ENCODE results near the gene MIA.
"Not testable (repeated sequence)": the region's sequence is repeated elsewhere in the genome, so short reads cannot be mapped to it uniquely, and the experiment has no call there.

Gene MIA

GRCh38 chr19:40780582-40780981 is 5.3 kb downstream of the MIA start:
- DNase-seq (ENCODE audit: low read depth): no peak

DNA sequence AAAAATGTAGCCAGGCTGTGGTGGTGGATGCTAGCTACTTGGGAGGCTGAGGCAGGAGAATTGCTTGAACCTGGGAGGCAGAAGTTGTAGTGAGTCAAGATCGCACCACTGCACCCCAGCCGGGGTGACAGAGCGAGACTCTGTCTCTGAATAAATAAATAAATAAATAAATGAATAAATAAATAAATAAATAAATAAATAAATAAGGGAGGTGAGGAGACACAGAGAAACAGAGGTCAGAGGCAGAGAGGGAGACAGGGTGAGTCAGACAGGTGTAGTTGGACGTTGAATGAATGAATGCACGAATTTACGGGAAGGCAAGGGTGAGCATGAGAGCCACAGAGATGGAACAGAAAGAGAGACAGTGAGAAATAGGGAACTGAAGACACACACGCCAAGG is 5.8 kb downstream of the MIA start:
- no peak for DNase-seq (ENCODE audit: low read depth)

GRCh38 chr19:40783711-40784110 is 8.4 kb downstream of the MIA start:
- no peak for DNase-seq (ENCODE audit: low read depth)

DNA sequence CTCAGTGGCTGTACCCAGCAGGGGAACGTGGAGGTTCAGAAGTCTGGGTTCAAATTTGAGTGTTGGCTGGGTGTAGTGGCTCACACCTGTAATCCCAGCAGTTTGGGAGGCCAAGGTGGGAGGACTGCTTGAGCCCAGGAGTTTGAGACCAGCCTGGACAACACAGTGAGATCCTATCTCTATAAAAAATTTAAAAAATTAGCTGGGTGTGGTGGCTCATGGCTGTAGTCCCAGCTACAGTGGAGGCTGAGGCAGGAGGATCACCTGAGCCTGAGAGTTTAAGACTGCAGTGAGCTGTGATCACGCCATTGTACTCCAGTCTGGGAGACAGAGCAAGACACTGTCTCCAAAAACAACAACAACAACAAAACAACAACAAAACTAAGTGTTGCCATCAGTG is 8.8 kb downstream of the MIA start:
- not testable (repeated sequence) for DNase-seq (ENCODE audit: low read depth)

GRCh38 chr19:40785526-40785925 is 10.2 kb downstream of the MIA start:
- DNase-seq (ENCODE audit: low read depth): no peak

- DNase-seq (ENCODE audit: low read depth): no peak
These were observed 11.0 kb downstream of the MIA start for GRCh38 chr19:40786060-40787037.

GRCh38 chr19:40791349-40791748 is 16.0 kb downstream of the MIA start:
- no peak for DNase-seq (ENCODE audit: low read depth)

DNA sequence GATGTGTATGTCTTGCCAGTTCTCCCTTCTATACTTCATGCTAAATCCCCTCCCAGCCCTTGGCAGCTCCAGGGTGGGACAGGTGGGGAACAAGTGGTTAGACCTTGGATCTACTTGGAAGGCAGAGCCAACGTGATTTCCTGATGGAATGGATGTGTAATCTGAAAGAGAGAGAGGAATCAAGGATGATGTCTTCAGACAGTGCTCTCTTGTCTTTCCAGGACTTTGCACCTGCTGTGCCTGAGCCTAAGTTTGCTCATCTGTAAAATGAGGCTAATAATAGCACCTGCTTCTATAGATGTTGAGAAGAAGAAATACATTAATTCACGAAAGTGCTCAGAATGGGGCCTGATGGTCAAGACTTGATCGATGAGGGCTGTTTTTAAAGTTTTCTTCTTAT is 16.7 kb downstream of the MIA start:
- no peak for DNase-seq (ENCODE audit: low read depth)

DNA sequence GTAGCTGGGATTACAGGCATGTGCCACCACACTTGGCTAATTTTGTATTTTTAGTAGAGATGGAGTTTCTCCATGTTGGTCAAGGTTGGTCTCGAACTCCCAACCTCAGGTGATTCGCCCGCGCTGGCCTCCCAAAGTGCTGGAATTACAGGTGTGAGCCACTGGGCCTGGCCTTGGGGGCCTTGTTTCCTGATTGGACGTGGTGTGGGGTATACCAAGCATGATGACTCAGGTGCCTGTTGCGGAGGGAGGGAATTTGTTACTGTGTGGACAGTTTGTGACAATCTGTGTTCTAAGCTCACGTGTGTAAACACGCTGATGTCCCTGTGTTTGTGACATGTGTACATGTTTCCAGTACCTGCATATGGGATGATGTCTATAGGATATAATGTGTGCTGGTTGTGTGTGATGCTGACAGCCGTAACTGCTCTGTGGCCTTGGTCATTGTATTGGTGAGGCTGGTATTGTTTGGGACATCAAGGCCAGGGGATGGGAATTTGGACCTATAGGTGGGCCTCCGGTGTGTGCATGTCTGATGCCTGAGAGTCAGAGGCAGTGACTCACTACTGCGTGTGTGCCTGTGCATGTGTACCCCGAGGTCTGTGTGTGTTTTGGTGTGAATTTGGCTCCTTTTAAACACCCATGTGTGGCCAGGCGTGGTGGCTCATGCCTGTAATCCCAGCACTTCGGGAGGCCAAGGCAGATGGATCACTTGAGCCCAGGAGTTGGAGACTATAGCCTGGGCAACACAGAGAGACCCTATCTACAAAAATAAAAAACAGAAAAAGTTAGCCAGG is 22.0 kb downstream of the MIA start:
- no peak for DNase-seq (ENCODE audit: low read depth)

DNA sequence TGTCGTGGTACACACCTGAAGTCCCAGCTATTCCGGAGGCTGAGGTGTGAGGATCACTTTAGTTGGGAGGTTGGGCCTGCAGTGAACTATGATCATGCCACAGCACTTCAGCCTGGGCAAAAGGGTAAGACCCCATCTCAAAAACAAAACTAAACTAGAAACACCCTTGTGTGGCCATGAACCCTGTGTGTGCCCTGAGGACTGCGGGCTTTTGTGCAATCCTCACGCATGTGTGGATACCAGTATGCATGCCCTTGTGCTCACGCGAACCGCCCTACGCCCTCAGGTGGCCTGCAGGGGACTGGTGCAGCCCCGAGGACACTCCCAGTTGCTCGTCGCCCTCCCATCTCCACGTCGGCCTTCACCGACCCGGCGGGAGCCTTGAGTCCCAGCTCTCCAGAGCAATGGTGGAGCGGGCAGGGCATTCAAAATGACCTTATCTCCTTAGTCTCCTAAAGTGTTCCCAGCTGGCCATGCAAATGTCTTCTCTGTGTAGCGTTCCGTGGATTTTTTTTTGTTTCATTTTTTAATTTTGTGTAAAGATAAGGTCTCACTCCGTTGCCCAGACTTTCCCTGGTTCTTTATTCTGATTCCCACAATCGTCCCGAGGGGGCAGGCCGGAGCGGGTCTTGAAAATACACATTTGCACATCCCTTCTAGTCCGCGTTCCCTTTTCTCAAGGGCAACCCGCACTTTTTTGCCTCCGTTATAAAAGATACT is 22.8 kb downstream of the MIA start:
- peak; percentile 55 for DNase-seq (ENCODE audit: low read depth)

DNA sequence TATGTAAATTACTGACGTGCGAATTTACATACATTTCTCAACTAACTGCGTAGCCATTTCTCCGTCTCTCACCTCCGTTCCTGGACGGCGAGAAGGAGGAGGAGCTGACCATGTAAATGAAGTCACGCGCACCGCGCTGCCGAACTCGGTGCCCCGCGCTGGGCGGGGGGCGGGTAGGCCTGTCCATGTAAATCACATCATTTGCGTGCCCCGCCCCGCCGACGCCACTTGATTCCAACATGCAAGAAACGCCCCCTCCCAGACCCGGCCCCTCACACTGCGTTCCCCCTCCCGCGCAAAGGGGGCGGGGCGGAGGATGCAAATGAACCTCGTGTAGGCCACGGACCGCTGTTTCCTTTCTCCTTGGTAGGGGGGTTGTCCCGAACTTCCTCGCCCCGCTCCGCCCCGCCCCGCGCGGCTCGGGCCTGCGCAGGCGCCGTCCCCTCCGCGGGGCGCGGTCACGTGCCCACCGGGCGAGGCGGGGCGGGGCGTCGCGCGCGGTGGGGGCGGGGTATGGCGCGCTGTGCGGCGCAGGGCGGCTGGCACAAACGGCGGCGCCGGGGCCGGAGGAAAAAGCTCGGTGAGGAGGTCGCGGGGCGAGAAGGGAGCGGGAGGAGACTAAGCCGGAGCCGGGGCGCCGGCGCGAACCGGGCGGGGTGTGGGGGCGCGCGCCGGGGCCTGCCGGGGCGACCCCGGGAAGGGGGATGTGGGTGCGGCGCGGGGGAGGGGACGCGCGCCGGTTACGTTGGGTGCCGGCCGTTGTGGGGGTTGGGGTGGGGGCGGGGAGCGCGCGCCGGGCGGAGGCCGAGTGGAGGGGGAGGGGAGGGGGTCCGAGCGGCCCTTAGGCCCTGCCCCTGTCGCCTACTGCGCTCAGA is 23.6 kb downstream of the MIA start, which contains the start of gene EGLN2:
Gene EGLN2, plus strand, starts transcription at position 509 of the 875 bp plus-strand sequence. CDS start 1,382 bp downstream, outside the sequence.
- DNase-seq (ENCODE audit: low read depth): peak; percentile 100

DNA sequence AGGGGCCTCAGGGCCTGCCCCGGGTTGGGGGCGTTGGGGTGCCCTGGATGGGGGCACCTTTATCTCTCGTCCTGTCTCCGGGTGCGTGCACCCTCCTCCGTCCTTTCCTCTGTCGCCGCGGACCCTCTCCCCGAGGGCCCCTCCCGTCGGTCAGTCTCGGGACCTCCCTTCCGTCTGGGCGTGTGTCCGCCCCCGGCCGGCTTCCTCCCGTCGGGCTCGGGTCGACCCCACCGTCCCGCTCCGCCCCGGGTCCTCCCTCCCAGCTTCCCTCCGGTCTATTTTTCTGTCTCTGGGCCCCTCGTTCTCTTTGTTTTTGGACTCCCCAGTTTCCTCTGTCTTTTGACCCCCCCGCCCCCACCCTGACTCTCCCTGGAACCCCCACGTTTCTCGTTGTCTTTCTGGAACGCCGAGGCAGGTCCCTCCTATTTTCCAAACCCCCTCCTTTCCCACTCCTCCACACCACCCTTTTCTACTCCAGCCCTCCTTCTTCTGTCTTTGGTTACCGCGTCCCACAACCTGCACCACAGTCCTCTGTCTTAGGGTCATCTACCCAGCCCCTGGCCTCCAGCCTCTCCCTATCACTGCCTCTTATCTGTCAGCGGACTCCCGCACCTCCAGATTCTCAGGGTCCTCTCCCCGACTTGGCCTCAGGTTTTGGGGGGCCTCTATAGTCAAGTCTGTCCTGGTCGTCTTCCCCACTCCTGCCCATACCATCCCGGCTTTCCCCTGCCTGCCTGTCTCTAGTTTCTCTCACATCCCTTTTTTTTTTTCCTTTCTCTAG is 24.4 kb downstream of the MIA start:
- DNase-seq (ENCODE audit: low read depth): no peak

GRCh38 chr19:40800339-40800996 is 25.1 kb downstream of the MIA start:
- no peak for DNase-seq (ENCODE audit: low read depth)

- DNase-seq (ENCODE audit: low read depth): no peak
These were observed 25.7 kb downstream of the MIA start for GRCh38 chr19:40800997-40801377.

- DNase-seq (ENCODE audit: low read depth): no peak
These were observed 26.3 kb downstream of the MIA start for GRCh38 chr19:40801426-40802299.

DNA sequence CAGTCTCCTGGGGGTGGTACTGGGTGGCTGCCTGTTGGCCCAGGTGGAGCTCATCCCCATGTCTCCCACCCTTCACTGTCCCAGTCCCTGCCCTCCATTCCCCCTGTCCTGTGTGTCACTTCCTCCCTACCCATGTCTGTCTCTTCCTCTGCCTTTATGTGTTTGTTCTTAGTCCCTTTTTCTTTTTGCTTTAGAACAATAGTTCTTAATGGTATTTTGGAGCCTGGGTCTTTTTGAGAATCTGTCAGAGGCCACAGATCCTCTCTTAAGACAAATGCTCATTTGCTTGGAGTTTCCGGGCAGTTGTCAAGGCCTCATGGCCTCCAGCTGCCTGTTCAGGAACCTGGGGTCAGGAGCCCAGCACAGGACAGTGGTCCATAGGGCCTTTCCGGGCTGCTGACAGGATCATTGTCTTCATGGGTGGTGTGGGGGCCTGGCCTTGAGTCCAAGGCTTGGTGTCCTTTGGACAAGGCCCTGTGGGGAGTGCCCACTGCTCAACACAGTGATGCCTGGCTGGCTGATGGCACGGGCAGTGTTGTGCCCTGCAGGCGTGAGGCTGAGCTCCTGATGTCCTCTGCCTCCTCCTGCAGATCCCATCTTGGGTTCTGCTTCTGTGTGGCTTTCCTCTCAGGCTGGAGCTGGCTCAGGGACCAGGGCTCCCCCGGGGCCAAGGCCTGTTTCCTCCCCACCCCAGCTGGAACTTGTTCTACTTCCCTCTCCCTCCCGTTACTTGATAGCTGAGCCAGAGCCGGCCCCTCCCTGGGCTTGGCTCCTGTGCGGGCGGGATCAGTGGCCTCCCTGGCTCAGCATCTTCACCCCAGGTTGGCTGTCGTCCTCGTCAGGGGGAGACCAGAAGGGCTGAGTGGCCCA is 27.2 kb downstream of the MIA start:
- no peak for DNase-seq (ENCODE audit: low read depth)

DNA sequence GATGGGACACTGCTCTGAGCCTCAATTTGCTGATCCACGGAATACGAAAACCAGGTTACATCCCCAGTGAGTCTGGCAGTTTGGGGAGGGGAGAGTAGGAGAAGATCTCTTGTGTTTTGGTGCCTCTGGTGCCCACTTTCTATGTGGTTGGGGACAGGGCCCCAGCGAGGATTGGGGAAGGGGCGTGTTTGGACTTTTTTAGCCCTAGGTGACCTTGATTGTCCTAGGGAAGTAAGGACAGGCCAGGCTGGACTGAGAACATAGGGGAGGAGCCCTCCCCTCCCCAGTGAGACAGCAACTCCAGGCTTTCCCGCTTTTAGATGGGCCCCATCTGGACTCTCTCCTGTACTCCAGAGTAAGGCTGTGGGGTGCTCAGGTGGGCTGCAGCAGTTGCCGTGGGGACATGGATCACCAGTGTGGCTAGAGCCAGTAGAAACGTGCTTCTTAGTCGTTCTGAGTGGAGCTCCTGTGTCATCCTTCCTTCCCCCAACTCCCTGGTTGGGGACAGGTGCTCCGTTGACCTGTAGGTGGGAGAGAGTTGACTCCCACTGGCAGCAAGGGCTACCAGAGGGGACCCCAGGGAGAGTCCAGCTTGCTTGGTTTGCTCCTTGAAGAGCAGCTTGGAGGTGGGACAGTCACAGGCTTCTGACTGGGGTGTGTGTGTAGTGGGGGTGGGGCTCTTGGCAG is 28.0 kb downstream of the MIA start:
- DNase-seq (ENCODE audit: low read depth): no peak

Measured in activated T-helper 1 cell treated with Interleukin-2 at 50 U/mL for 16 hours (primary cell).